ENCODE results near the gene ZNF217.
"Not testable (repeated sequence)": the region's sequence is repeated elsewhere in the genome, so short reads cannot be mapped to it uniquely, and the experiment has no call there.

ZNF217 gene

DNA sequence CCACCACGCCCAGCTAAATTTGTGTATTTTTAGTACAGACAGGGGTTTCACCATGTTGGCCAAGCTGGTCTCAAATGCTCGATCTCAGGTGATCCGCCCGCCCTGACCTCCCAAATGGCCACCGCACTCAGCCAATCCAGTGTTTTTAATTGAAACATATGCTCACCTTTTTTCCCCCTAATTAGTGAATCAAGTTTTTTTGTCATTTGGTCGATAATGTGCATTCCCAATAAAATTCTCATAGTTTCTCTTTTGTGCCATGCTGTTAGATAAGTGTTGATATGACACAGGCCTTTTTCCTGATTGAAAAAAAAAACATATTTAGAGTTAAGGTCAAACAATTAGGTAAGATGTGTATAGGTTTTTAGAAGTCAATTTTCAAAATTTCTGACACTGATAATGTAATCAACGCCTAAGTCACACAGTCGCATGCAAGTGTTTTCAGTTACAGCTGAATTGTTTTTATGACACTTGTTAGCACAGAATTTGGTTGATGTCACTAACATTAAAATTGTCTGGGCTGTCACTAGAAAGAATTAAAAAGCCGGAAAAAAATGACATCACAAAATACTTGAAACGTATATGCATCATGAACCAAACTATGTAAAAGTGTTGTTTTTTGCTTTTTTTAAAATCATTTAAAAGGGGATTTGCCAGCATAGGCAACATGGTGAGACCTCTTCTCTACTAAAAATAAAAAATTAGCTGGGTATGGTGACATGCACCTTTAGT, 21.9 kb downstream of the ZNF217 start:
- TF ChIP-seq, protein P1, sequence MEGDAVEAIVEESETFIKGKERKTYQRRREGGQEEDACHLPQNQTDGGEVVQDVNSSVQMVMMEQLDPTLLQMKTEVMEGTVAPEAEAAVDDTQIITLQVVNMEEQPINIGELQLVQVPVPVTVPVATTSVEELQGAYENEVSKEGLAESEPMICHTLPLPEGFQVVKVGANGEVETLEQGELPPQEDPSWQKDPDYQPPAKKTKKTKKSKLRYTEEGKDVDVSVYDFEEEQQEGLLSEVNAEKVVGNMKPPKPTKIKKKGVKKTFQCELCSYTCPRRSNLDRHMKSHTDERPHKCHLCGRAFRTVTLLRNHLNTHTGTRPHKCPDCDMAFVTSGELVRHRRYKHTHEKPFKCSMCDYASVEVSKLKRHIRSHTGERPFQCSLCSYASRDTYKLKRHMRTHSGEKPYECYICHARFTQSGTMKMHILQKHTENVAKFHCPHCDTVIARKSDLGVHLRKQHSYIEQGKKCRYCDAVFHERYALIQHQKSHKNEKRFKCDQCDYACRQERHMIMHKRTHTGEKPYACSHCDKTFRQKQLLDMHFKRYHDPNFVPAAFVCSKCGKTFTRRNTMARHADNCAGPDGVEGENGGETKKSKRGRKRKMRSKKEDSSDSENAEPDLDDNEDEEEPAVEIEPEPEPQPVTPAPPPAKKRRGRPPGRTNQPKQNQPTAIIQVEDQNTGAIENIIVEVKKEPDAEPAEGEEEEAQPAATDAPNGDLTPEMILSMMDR (conservative IDR thresholded peaks at IDR 0.05; ENCODE audit: control insufficient read depth, insufficient read depth, low read depth, low read length): no peak
- no peak overlapping the region for H3K4me3 ChIP-seq (ENCODE audit: control insufficient read depth, low read depth, low read length)
- no peak for DNase-seq (ENCODE audit: low read depth)

DNA sequence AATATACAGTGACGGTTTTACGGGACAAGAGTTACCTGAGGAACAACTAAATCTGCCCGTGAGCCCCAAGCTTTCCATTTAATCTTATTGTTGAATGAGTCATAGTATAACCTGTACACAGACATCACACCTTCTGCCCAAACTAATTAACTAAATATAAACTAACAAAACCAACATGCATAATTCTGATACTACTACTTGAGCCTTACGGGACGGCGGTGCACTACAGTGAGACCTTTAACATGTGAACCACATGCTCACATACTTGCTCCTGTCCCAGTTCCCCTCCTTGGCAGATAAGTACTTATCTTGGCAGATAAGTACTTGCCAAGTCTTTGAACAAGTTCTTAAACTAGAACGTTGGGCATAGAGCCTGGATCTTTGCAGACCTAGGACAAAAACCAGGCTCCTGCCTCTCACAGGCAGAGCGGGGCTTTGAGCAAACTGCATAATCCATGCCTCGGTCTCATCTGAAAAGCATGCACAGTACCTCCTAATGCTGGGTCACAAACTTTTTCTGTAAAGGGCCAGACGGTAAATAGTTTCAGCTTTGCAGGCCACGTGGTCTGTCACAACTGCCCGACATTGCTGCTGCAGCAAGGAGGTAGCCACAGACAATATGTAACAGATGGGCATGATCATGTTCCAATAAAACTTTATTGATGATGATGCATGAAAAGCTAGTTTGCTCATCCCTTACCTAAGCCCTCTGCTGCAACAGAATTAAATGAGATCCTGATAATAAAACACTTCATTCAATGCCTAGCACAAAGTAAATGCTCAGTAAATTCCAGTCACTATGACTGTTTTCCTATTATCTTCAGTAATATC, 23.0 kb downstream of the ZNF217 start:
- H3K4me3 ChIP-seq (ENCODE audit: control insufficient read depth, low read depth, low read length): no peak overlapping the region
- no peak for DNase-seq (ENCODE audit: low read depth)
- TF ChIP-seq, protein P1 (conservative IDR thresholded peaks at IDR 0.05; ENCODE audit: control insufficient read depth, insufficient read depth, low read depth, low read length): no peak

DNA sequence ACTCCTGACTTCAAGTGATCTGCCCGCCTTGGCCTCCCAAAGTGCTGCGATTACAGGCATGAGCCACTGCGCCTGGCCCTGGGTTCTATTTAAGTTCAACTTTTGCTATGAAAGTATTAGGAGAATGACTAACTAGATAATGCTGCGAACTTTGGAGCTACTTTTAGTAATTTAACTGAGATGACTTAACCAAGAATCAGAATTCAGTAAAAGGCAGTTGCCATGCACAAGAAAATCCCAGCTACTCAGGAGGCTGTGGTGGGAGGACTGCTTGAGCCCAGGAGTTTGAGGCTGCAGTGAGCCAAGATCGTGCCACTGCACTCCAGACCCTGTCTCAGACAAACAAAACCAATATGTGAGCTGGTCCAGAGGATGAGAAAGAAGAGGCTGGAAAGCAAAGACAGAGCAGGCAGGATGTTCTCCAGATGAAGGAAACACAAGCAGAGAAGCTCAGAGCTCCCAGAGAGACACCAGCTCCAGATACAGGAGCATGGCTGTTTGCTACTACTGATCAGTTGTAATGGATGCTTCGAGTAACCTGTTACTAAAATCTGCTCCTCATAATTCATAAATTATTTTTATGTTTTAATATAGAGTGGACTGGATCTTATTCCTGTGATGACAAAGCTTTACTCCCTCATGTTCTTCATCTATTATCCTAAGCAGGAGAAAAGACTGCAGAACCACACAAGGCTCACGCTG, 23.9 kb downstream of the ZNF217 start:
- TF ChIP-seq, protein P1 (conservative IDR thresholded peaks at IDR 0.05; ENCODE audit: control insufficient read depth, insufficient read depth, low read depth, low read length): no peak
- DNase-seq (ENCODE audit: low read depth): no peak
- no peak overlapping the region for H3K4me3 ChIP-seq (ENCODE audit: control insufficient read depth, low read depth, low read length)

DNA sequence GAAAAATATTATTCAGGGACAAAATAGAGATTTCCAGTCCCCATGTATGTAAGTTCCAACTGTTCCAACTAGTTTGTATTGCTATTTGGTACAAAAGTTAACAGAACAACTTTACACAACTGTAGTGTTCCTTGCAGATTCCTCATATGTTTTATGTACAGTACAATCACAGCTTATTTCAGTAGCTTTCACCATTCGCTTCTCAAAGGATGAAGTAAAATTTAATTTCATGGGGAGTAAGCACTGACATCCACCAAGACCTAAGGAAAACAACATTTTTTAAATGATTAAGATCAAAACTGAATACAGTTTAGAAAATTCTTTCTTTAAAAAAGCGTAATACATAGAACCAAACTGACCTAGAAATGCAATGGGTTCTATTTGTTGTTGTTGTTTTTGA, 24.6 kb downstream of the ZNF217 start:
- TF ChIP-seq, protein P1 (conservative IDR thresholded peaks at IDR 0.05; ENCODE audit: control insufficient read depth, insufficient read depth, low read depth, low read length): no peak
- H3K4me3 ChIP-seq (ENCODE audit: control insufficient read depth, low read depth, low read length): no peak overlapping the region
- no peak for DNase-seq (ENCODE audit: low read depth)

DNA sequence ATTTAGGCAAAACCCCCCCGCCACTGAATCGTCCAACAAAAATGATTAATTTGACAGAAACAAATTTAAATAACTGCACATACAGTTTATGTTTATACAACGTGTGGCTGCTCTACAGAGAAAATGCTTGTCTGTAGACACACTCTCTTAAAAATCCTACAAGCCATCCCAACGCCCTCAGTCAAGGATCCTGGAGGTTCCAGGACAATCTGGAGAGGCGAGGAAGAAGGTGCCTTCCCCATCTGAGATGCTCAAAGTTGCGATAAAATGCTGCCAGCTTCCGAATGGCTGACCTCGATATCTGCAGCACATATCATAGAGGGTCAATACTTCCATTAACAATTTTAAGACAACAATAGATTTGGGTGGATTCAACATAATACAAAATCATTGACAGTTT, 25.3 kb downstream of the ZNF217 start:
- no peak overlapping the region for H3K4me3 ChIP-seq (ENCODE audit: control insufficient read depth, low read depth, low read length)
- TF ChIP-seq, protein P1 (conservative IDR thresholded peaks at IDR 0.05; ENCODE audit: control insufficient read depth, insufficient read depth, low read depth, low read length): no peak
- no peak for DNase-seq (ENCODE audit: low read depth)

DNA sequence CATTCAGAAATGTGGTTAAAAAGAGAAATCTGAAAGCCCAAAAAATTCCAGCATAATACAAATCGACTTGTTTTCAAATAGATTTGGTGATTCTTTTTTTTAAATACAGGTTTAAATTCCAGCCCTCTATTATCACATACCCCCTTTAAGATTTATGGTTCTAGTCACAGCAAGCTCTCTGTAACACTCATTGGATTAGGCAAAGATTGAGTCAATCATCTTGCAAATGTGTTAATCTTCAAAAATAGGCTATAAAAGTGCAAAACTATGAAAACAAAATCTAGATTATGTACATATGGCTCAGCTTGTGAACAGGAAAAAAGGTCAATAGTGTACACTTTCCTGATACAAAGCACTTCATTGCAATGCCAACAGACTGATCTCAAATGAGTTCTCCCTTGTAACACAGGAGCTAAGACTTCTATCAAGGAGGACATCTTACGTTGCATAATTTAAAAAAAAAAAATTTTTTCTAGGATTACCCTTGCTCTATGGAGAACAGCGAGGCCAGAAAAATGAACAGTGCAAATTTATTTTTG, 26.2 kb downstream of the ZNF217 start:
- TF ChIP-seq, protein P1 (conservative IDR thresholded peaks at IDR 0.05; ENCODE audit: control insufficient read depth, insufficient read depth, low read depth, low read length): no peak
- DNase-seq (ENCODE audit: low read depth): no peak
- no peak overlapping the region for H3K4me3 ChIP-seq (ENCODE audit: control insufficient read depth, low read depth, low read length)

DNA sequence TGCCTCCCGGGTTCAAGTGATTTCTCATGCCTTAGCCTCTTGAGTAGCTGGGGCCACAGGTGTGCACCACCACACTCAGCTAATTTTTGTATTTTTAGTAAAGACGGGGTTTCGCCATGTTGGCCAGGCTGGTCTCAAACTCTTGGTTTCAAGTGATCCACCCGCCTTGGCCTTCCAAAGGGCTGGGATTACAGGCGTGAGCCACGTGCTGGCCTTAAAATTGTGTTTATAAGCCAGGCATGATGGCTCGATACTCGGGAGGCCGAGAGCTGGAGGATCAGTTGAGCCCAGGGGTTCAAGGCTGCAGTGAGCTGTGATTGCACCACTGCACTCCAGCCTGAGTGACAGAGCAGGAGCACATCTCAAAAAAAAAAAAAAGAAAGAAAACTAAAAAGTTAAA, 27.0 kb downstream of the ZNF217 start:
- not testable (repeated sequence) for DNase-seq (ENCODE audit: low read depth); H3K4me3 ChIP-seq (ENCODE audit: control insufficient read depth, low read depth, low read length)

All from fibroblast of mammary gland (primary cell).